Measurements from ENCODE around the gene VSIG4. TPM values are rescaled to one million over a fixed set of nuclear protein-coding genes. Genes with fewer than 3 reads are reported as not detected.

VSIG4 gene
- total RNA-seq, 1 experiment from 2014 or later = not detected

- Mint-ChIP-seq H3K27ac (no peak overlapping the region), H3K9me3 (peaks cover 41 to 51% of the 10 kb centered on the region in 2 experiments), H3K27me3 (ENCODE audit: low read depth) (no peaks in the 10 kb centered on the region), H3K4me1 (0 out of 4 replicates have a peak, but pooled peaks cover 0 to 3% of the 10 kb centered on the region in 2 experiments), H3K36me3 (ENCODE audit: insufficient read depth in 1 of 3, low read depth in 3 of 3) (peaks cover 0 to 2% (median 0%) of the 10 kb centered on the region in 3 experiments; a peak in 2 of 7 replicates), H3K4me3 (no peak overlapping the region)
- no peak overlapping the region for H2BK5ac ChIP-seq (ENCODE audit: insufficient read length, low read length)
- H3K9me3 ChIP-seq (ENCODE audit: control insufficient read depth, low read depth, low read length) = peaks cover 33% of the 10 kb centered on the region
- H2AFZ ChIP-seq (ENCODE audit: low read length) = no peak overlapping the region
- H2AK5ac ChIP-seq (ENCODE audit: insufficient read length, low read length) = no peak overlapping the region
- H4K5ac ChIP-seq (ENCODE audit: insufficient read length, low read depth, low read length) = no peak overlapping the region
- no peaks in the 10 kb centered on the region for H3K79me2 ChIP-seq (ENCODE audit: insufficient read depth, low read length)
- H3K4me2 ChIP-seq (ENCODE audit: insufficient read depth, insufficient read length, low read length) = no peak overlapping the region
- no peak overlapping the region for H2BK12ac ChIP-seq (ENCODE audit: insufficient read length, low read depth, low read length)
- no peak overlapping the region for H4K8ac ChIP-seq (replicated peaks; ENCODE audit: insufficient read length, low read depth, low read length)
- no peak for DNase-seq
- no peak overlapping the region for H2BK20ac ChIP-seq (ENCODE audit: low read depth, low read length, poor library complexity, severe bottlenecking)
- H3K23me2 ChIP-seq (ENCODE audit: insufficient read length, low read depth, low read length, poor library complexity, severe bottlenecking) = no peaks in the 10 kb centered on the region
- H4K20me1 ChIP-seq (ENCODE audit: control insufficient read depth, insufficient read depth, insufficient read length) = no peaks in the 10 kb centered on the region
- no peak overlapping the region for H3T11ph ChIP-seq (ENCODE audit: low read length)
- H3K27ac ChIP-seq (ENCODE audit: insufficient read length, low read depth, low read length) = no peak overlapping the region
- no peak overlapping the region for H4K91ac ChIP-seq (ENCODE audit: insufficient read length, low read depth, low read length)
- H3K18ac ChIP-seq (ENCODE audit: insufficient read length, low read depth, low read length) = no peak overlapping the region
- no peak overlapping the region for H2BK120ac ChIP-seq (ENCODE audit: low read depth, low read length, poor library complexity, severe bottlenecking)
- no peak overlapping the region for H2BK15ac ChIP-seq (ENCODE audit: low read depth, low read length)
- no CpG with 5 or more reads among the region's 2 CpGs for WGBS (ENCODE audit: extremely low coverage, insufficient read length, low lambda C conversion rate)
- H3K56ac ChIP-seq (ENCODE audit: insufficient read length, low read depth, low read length) = no peak overlapping the region
- no peaks in the 10 kb centered on the region for H3K4me1 ChIP-seq (ENCODE audit: insufficient read depth, low read length)
- no peak overlapping the region for H3K9ac ChIP-seq (ENCODE audit: extremely low read depth, insufficient read length, low read length)
- H3K23ac ChIP-seq (ENCODE audit: insufficient read length, low read depth, low read length) = no peak overlapping the region
- H3K4ac ChIP-seq (ENCODE audit: low read depth, low read length) = no peak overlapping the region
- no peaks in the 10 kb centered on the region for H3K79me1 ChIP-seq (ENCODE audit: insufficient read depth, low read depth, low read length, poor library complexity, severe bottlenecking)
- H3K27me3 ChIP-seq (ENCODE audit: insufficient read depth, low read length) = no peaks in the 10 kb centered on the region
- H3K14ac ChIP-seq (ENCODE audit: insufficient read depth, low read length) = no peak overlapping the region
- TF ChIP-seq CTCF (conservative IDR thresholded peaks at IDR 0.05) = no peak
Measured at GRCh38 chrX:66049056-66049455, 9.2 kb upstream of the VSIG4 start.
